Skeletal muscle tissue (tissue), 5 donors: ENCODE results near the gene NOX1. TPM values are rescaled to one million over a fixed set of nuclear protein-coding genes. Genes with fewer than 3 reads are reported as not detected.
"Not testable (repeated sequence)": the region's sequence is repeated elsewhere in the genome, so short reads cannot be mapped to it uniquely, and the experiment has no call there.

Experiments used
- H3K27ac ChIP-seq: one replicate; pipeline ENCODE4 v1.7.0; 2013; ENCODE audit warnings: mild to moderate bottlenecking, low read depth, low read length, inconsistent platforms
- H3K27me3 ChIP-seq, 3 donors: one replicate each; pipeline ENCODE4 v1.7.0; 2013; ENCODE audit warnings: low read length in 3 of 3; ENCODE audit not compliant: control insufficient read depth in 3 of 3, insufficient read depth in 3 of 3
- H3K36me3 ChIP-seq, 3 donors: one replicate each; pipeline ENCODE4 v1.7.0; 2013; ENCODE audit warnings: low read length in 3 of 3; ENCODE audit not compliant: control insufficient read depth in 3 of 3, insufficient read depth in 3 of 3
- H3K4me1 ChIP-seq, 3 donors: one replicate each; pipeline ENCODE4 v1.7.0; 2013; ENCODE audit warnings: low read length in 3 of 3, mild to moderate bottlenecking in 3 of 3; ENCODE audit not compliant: control insufficient read depth in 3 of 3, insufficient read depth in 3 of 3
- H3K4me3 ChIP-seq, 3 donors: one replicate each; pipeline ENCODE4 v1.7.0; 2013; ENCODE audit warnings: low read length in 3 of 3
- H3K9ac ChIP-seq, 3 donors: one replicate each; pipeline ENCODE4 v1.7.0; 2013; ENCODE audit warnings: low read length in 3 of 3, mild to moderate bottlenecking in 3 of 3, moderate library complexity in 2 of 3, low read depth in 1 of 3
- H3K9me3 ChIP-seq, 3 donors: one replicate each; pipeline ENCODE4 v1.7.0; 2013; ENCODE audit warnings: low read length in 3 of 3; ENCODE audit not compliant: control insufficient read depth in 3 of 3
- small RNA-seq: library from RNA; depleted of rRNA; stranded (forward); fragments of <200 nt; gene quantifications from one replicate; pipeline ENCODE3, GENCODE V24; 2014
- total RNA-seq: library from RNA; depleted of rRNA; stranded (reverse); fragments of >200 nt; gene quantifications from one replicate; pipeline ENCODE4 v1.2.3, GENCODE V29; 2014
- donor health status: Osteomylitis.

The NOX1 gene
- total RNA-seq, 1 donor from 2014 or later = not detected

- H3K4me1 ChIP-seq, H3K9me3 ChIP-seq, H3K27ac ChIP-seq, H3K4me3 ChIP-seq, H3K36me3 ChIP-seq, H3K27me3 ChIP-seq, H3K9ac ChIP-seq: not testable (repeated sequence)
These were observed 77.8 kb downstream of the NOX1 start for GRCh38 chrX:100796371-100796770.

Small RNAs within 50 kb of the gene (small RNA-seq; reads per million reads assigned to genes)
- gene RF00411 = not detected

Other genes starting within 250 kb of the NOX1 start
- 36.0 TPM for gene TSPAN6, start 237.6 kb downstream of the NOX1 start, total RNA-seq
- gene SRPX2, start 230.2 kb downstream of the NOX1 start, total RNA-seq = 13.0 TPM
- 2.6 TPM for gene SYTL4, start 142.2 kb downstream of the NOX1 start, total RNA-seq
- 7.3 TPM for gene CSTF2, start 54.0 kb downstream of the NOX1 start, total RNA-seq
- under 0.01 TPM for gene XKRX, start 54.6 kb upstream of the NOX1 start, total RNA-seq
- gene ARL13A, start 95.3 kb upstream of the NOX1 start, total RNA-seq = not detected
- gene TRMT2B, start 177.8 kb upstream of the NOX1 start, total RNA-seq = 13.0 TPM
- gene TMEM35A, start 204.5 kb upstream of the NOX1 start, total RNA-seq = 1.6 TPM
- gene CENPI, start 223.8 kb upstream of the NOX1 start, total RNA-seq = 8.4 TPM